Hematopoietic multipotent progenitor cell treated with erythropoietin and hydrocortisone succinate and interleukin-3 and kit ligand, for 17 days (in vitro differentiated cells): Measurements from ENCODE around the gene INCENP.
A peak's percentile ranks its signal among the peaks of the same experiment; 100 is the strongest.

Experiments
- DNase-seq: peaks from one replicate; pipeline ENCODE4 v3.0.0-alpha.2; 2015; ENCODE audit warnings: low spot score

The INCENP gene

GRCh38 chr11:62124186-62125113 lies 639 bp downstream of the INCENP start:
- DNase-seq, result peak; percentile 27

GRCh38 chr11:62125316-62125715 lies 1.5 kb downstream of the INCENP start:
- no peak for DNase-seq

- DNase-seq, result no peak
Measured at GRCh38 chr11:62125881-62126280, 2.1 kb downstream of the INCENP start.

- no peak for DNase-seq
Measured at GRCh38 chr11:62127426-62127825, 3.6 kb downstream of the INCENP start.

- DNase-seq, result no peak
Measured at GRCh38 chr11:62127941-62128770, 4.3 kb downstream of the INCENP start.

- DNase-seq, result no peak
Measured at GRCh38 chr11:62128835-62129234, 5.0 kb downstream of the INCENP start.

GRCh38 chr11:62129590-62130282 lies 5.9 kb downstream of the INCENP start:
- DNase-seq, result no peak

GRCh38 chr11:62130283-62131169 lies 6.7 kb downstream of the INCENP start:
- no peak for DNase-seq

GRCh38 chr11:62131170-62131464 lies 7.3 kb downstream of the INCENP start:
- DNase-seq, result no peak

- DNase-seq, result no peak
Measured at GRCh38 chr11:62132191-62132590, 8.4 kb downstream of the INCENP start.

GRCh38 chr11:62132689-62133293 lies 9.0 kb downstream of the INCENP start:
- DNase-seq, result no peak

GRCh38 chr11:62133328-62134065 lies 9.7 kb downstream of the INCENP start:
- no peak for DNase-seq

- no peak for DNase-seq
Measured at GRCh38 chr11:62137276-62137861, 13.6 kb downstream of the INCENP start.

GRCh38 chr11:62137881-62138629 lies 14.2 kb downstream of the INCENP start:
- no peak for DNase-seq

- no peak for DNase-seq
Measured at GRCh38 chr11:62138630-62139425, 15.0 kb downstream of the INCENP start.

GRCh38 chr11:62139526-62140303 lies 15.9 kb downstream of the INCENP start:
- no peak for DNase-seq

GRCh38 chr11:62140304-62141110 lies 16.7 kb downstream of the INCENP start:
- no peak for DNase-seq
